OCI-LY3 (cell line): ENCODE results near the gene MAP2.
A peak's percentile ranks its signal among the peaks of the same experiment; 100 is the strongest.

ENCODE experiments used
- H2AFZ ChIP-seq: fragments of 200-600, 300-600 bp; shearing (Covaris generic); 2 replicates; pipeline ENCODE4 v1.6.0; 2014; ENCODE audit warnings: antibody characterized with exemption, low read depth, low read length
- H3K27ac ChIP-seq: fragments of 200-600, 300-600 bp; sonication (generic); 2 replicates; pipeline ENCODE4 v1.5.1; 2014; ENCODE audit warnings: mild to moderate bottlenecking, low read length, moderate library complexity, mixed read lengths
- H3K27me3 ChIP-seq: fragments of 200-600, 300-600 bp; sonication (generic); 2 replicates; pipeline ENCODE4 v1.6.1; 2014; ENCODE audit warnings: low read depth, low read length, mixed read lengths
- H3K36me3 ChIP-seq: fragments of 200-600, 300-600 bp; sonication (generic); replicated peaks from 2 replicates; pipeline ENCODE3; 2014; ENCODE audit warnings: low read depth, low read length, mixed read lengths
- H3K4me1 ChIP-seq: fragments of 300-600, 200-600 bp; sonication (generic); 2 replicates; pipeline ENCODE4 v1.6.1; 2014; ENCODE audit warnings: low read length, mixed read lengths
- H3K4me2 ChIP-seq: fragments of 200-600, 300-600 bp; sonication (generic); 2 replicates; pipeline ENCODE4 v1.6.1; 2014; ENCODE audit warnings: low read length, mixed read lengths
- H3K4me3 ChIP-seq: fragments of 300-600, 200-600 bp; sonication (generic); 2 replicates; pipeline ENCODE4 v1.5.1; 2014; ENCODE audit warnings: antibody characterized with exemption, mild to moderate bottlenecking, low read length, moderate library complexity
- H3K79me2 ChIP-seq: fragments of 300-600, 200-600 bp; shearing (Covaris generic); 2 replicates; pipeline ENCODE4 v1.6.1; 2014; ENCODE audit warnings: mild to moderate bottlenecking, low read length, mixed read lengths
- H3K9ac ChIP-seq: fragments of 300-600, 200-600 bp; shearing (Covaris generic); 2 replicates; pipeline ENCODE4 v1.6.0; 2014; ENCODE audit warnings: mild to moderate bottlenecking, low read length, moderate library complexity
- H3K9me3 ChIP-seq: fragments of 200-600, 300-600 bp; shearing (Covaris generic); 2 replicates; pipeline ENCODE4 v1.6.1; 2014; ENCODE audit warnings: low read length, mixed read lengths; ENCODE audit not compliant: insufficient read depth
- H4K20me1 ChIP-seq: fragments of 200-600, 300-600 bp; sonication (generic); 2 replicates; pipeline ENCODE4 v1.6.1; 2016; ENCODE audit warnings: low read length, mixed read lengths; ENCODE audit not compliant: insufficient read depth
- CTCF ChIP-seq: fragments of 200-600, 300-600 bp; sonication (generic); IDR thresholded peaks from 2 replicates; pipeline ENCODE4 v1.5.1; 2014; ENCODE audit warnings: antibody characterized with exemption, low read length, low read depth
- EZH2phosphoT487 ChIP-seq: fragments of 200-600 bp; shearing (Covaris generic); IDR thresholded peaks from 2 replicates; pipeline ENCODE4 v1.6.1; 2018; ENCODE audit warnings: antibody characterized with exemption, mixed run types, low read depth

MAP2 gene

GRCh38 chr2:209577376-209578357, 153.8 kb downstream of the MAP2 start:
- H3K9me3 ChIP-seq: no peaks in the 10 kb centered on the region
- H3K4me2 ChIP-seq: no peak overlapping the region
- H3K4me1 ChIP-seq: peaks cover 26% of the 10 kb centered on the region
- no peaks in the 10 kb centered on the region for H3K36me3 ChIP-seq
- H4K20me1 ChIP-seq: no peaks in the 10 kb centered on the region
- no peaks in the 10 kb centered on the region for H3K79me2 ChIP-seq
- no peak overlapping the region for H2AFZ ChIP-seq
- no peak overlapping the region for H3K9ac ChIP-seq
- H3K27ac ChIP-seq: no peak overlapping the region
- TF ChIP-seq CTCF (peak; percentile 54), EZH2phosphoT487 (no peak)
- peaks cover 12% of the 10 kb centered on the region for H3K27me3 ChIP-seq
- H3K4me3 ChIP-seq: no peak overlapping the region

- no peaks in the 10 kb centered on the region for H3K79me2 ChIP-seq
- no peak overlapping the region for H2AFZ ChIP-seq
- no peak overlapping the region for H3K4me2 ChIP-seq
- H3K4me1 ChIP-seq: peaks cover 26% of the 10 kb centered on the region
- H3K36me3 ChIP-seq: no peaks in the 10 kb centered on the region
- H3K4me3 ChIP-seq: no peak overlapping the region
- no peak overlapping the region for H3K9ac ChIP-seq
- H3K27me3 ChIP-seq: peaks cover 15% of the 10 kb centered on the region
- H4K20me1 ChIP-seq: no peaks in the 10 kb centered on the region
- TF ChIP-seq EZH2phosphoT487 (no peak), CTCF (no peak)
- no peaks in the 10 kb centered on the region for H3K9me3 ChIP-seq
- no peak overlapping the region for H3K27ac ChIP-seq
Observed at GRCh38 chr2:209578394-209579001, 154.7 kb downstream of the MAP2 start.

- H3K4me2 ChIP-seq: peak overlapping the region; percentile 86
Observed at GRCh38 chr2:209579230-209579749, 155.4 kb downstream of the MAP2 start.

More at GRCh38 chr2:209579230-209579749, 155.4 kb downstream of the MAP2 start:
- Histone ChIP-seq H3K27me3 (peaks cover 20% of the 10 kb centered on the region), H3K4me3 (peak overlapping the region; percentile 76), H3K27ac (no peak overlapping the region), H3K79me2 (no peaks in the 10 kb centered on the region), H4K20me1 (no peaks in the 10 kb centered on the region), H3K9ac (no peak overlapping the region), H3K4me1 (peaks cover 26% of the 10 kb centered on the region), H3K36me3 (no peaks in the 10 kb centered on the region), H2AFZ (no peak overlapping the region; the same call in 1 of the 2 replicates), H3K9me3 (no peaks in the 10 kb centered on the region)
- TF ChIP-seq EZH2phosphoT487 (no peak), CTCF (no peak)
